IMR-90 (cell line): ENCODE results near the gene STX8. TPM values are rescaled to one million over a fixed set of nuclear protein-coding genes. Genes with fewer than 3 reads are reported as not detected.
"Not testable (repeated sequence)": the region's sequence is repeated elsewhere in the genome, so short reads cannot be mapped to it uniquely, and the experiment has no call there.

Experiments
- ATAC-seq: fragments of 200-7000 bp; cut with Tn5 transposase; 2 replicates; pipeline ENCODE4 v1.9.1; 2020; ENCODE audit warnings: low read depth, mild to moderate bottlenecking, moderate library complexity
- BruUV-seq: library from RNA; stranded (reverse); fragments of 400-500 nt; replicated peaks from 2 replicates; lab custom pipeline; 2021; lab: Mats Ljungman, UMichigan
- CTCF ChIA-PET: fragments of 300-600 bp; formaldehyde crosslinking; extraction: SDS; loops from one replicate; lab custom pipeline; 2021; ENCODE audit warnings: antibody characterized with exemption; lab: Yijun Ruan, JAX
- POLR2A ChIA-PET: fragments of 300-600 bp; sonication (Branson Sonifier 250); formaldehyde crosslinking; loops from one replicate; lab custom pipeline; 2022; ENCODE audit warnings: antibody characterized with exemption; ENCODE audit not compliant: unreplicated experiment; lab: Charles Lee
- DNase-seq: peaks from one replicate; pipeline ENCODE4 v3.0.0; 2013
- H2AFZ ChIP-seq: replicated peaks from 2 replicates; pipeline ENCODE3; 2013; ENCODE audit warnings: low read length, mild to moderate bottlenecking; ENCODE audit not compliant: poor library complexity
- H2AK5ac ChIP-seq: 2 replicates; pipeline ENCODE4 v1.6.1; 2013; ENCODE audit warnings: low read depth, low read length, inconsistent platforms
- H2AK9ac ChIP-seq: replicated peaks from 2 replicates; pipeline ENCODE3; 2013; ENCODE audit warnings: mild to moderate bottlenecking, low read depth, low read length, moderate library complexity; ENCODE audit not compliant: poor library complexity
- H2BK120ac ChIP-seq: 2 replicates; pipeline ENCODE4 v1.6.1; 2013; ENCODE audit warnings: low read depth, low read length, inconsistent platforms
- H2BK15ac ChIP-seq: 3 replicates; pipeline ENCODE4 v1.6.1; 2013; ENCODE audit warnings: low read depth, low read length, inconsistent platforms
- H2BK20ac ChIP-seq: 2 replicates; pipeline ENCODE4 v1.6.1; 2013; ENCODE audit warnings: low read depth, mild to moderate bottlenecking, inconsistent platforms, low read length, moderate library complexity
- H2BK5ac ChIP-seq: 2 replicates; pipeline ENCODE4 v1.6.1; 2013; ENCODE audit warnings: mild to moderate bottlenecking, low read depth, low read length, inconsistent platforms; ENCODE audit not compliant: poor library complexity, severe bottlenecking
- H3K14ac ChIP-seq: replicated peaks from 2 replicates; pipeline ENCODE4 v1.6.1; 2013; ENCODE audit warnings: low read depth, low read length, inconsistent platforms
- H3K18ac ChIP-seq: 2 replicates; pipeline ENCODE4 v1.6.1; 2013; ENCODE audit warnings: low read depth, low read length, control low read depth
- H3K23ac ChIP-seq: 2 replicates; pipeline ENCODE4 v1.6.1; 2013; ENCODE audit warnings: low read depth, low read length, inconsistent platforms
- H3K27ac ChIP-seq: 2 replicates; pipeline ENCODE4 v1.5.1; 2013; ENCODE audit warnings: mild to moderate bottlenecking, control low read depth, low read length; ENCODE audit not compliant: insufficient read depth
- H3K27me3 ChIP-seq: 2 replicates; pipeline ENCODE4 v1.6.1; 2013; ENCODE audit warnings: low read length; ENCODE audit not compliant: control insufficient read depth, insufficient read depth
- H3K36me3 ChIP-seq: 2 replicates; pipeline ENCODE4 v1.6.1; 2013; ENCODE audit warnings: low read length, mixed read lengths; ENCODE audit not compliant: control insufficient read depth, insufficient read depth
- H3K4ac ChIP-seq: 2 replicates; pipeline ENCODE4 v1.6.1; 2013; ENCODE audit warnings: low read depth, low read length, inconsistent platforms
- H3K4me1 ChIP-seq: 2 replicates; pipeline ENCODE4 v1.6.1; 2013; ENCODE audit warnings: low read length, mixed read lengths; ENCODE audit not compliant: control insufficient read depth, insufficient read depth
- H3K4me2 ChIP-seq: 2 replicates; pipeline ENCODE4 v1.6.1; 2013; ENCODE audit warnings: low read depth, mild to moderate bottlenecking, control low read depth, low read length, moderate library complexity
- H3K4me3 ChIP-seq: 2 replicates; pipeline ENCODE4 v1.5.1; 2013; ENCODE audit warnings: low read depth, mild to moderate bottlenecking, control low read depth, low read length, moderate library complexity; ENCODE audit not compliant: insufficient read depth
- H3K56ac ChIP-seq: 2 replicates; pipeline ENCODE4 v1.6.1; 2013; ENCODE audit warnings: low read length, inconsistent platforms; ENCODE audit not compliant: insufficient read depth; ENCODE audit errors: extremely low read depth
- H3K79me1 ChIP-seq, 2 experiments: 2 replicates each; pipeline ENCODE4 v1.6.1; 2013; ENCODE audit warnings: low read length in 2 of 2, inconsistent platforms in 1 of 2, low read depth in 1 of 2
- H3K9ac ChIP-seq: 2 replicates; pipeline ENCODE4 v1.6.1; 2013; ENCODE audit warnings: low read depth, low read length, control low read depth
- H3K9me1 ChIP-seq: 2 replicates; pipeline ENCODE4 v1.6.1; 2013; ENCODE audit warnings: low read length, inconsistent platforms; ENCODE audit not compliant: insufficient read depth
- H3K9me3 ChIP-seq: 2 replicates; pipeline ENCODE4 v1.6.1; 2013; ENCODE audit warnings: low read length; ENCODE audit not compliant: control insufficient read depth, insufficient read depth
- H4K20me1 ChIP-seq: 2 replicates; pipeline ENCODE4 v1.6.1; 2013; ENCODE audit warnings: low read length, inconsistent platforms; ENCODE audit not compliant: insufficient read depth
- H4K5ac ChIP-seq: 2 replicates; pipeline ENCODE4 v1.6.1; 2013; ENCODE audit warnings: mild to moderate bottlenecking, low read depth, low read length, control low read depth
- H4K8ac ChIP-seq, 2 experiments: 2 replicates each; pipeline ENCODE4 v1.6.1; 2013; ENCODE audit warnings: low read depth in 2 of 2, low read length in 2 of 2, control low read depth in 1 of 2, inconsistent platforms in 1 of 2
- H4K91ac ChIP-seq: 2 replicates; pipeline ENCODE4 v1.6.1; 2013; ENCODE audit warnings: low read depth, low read length, inconsistent platforms; ENCODE audit not compliant: insufficient read depth
- WGBS, 2 experiments: methylation state at CpG; one replicate each; pipeline versions ENCODE4 v1.1.5 to v1.1.7; 2013; ENCODE audit warnings: missing lambda C conversion rate in 2 of 2; ENCODE audit not compliant: insufficient read length in 1 of 2; ENCODE audit errors: extremely low coverage in 2 of 2; 5-methylcytosine and 5-hydroxymethylcytosine counted together
- dilution Hi-C: fragments of 300-500 bp; cut with HindIII; formaldehyde crosslinking; loops from one replicate; pipeline ENCODE4 v1.14.3; 2018; ENCODE audit warnings: low sequenced_read_pairs; ENCODE audit not compliant: unreplicated experiment
- in situ Hi-C: fragments of 300-500 bp; cut with MboI; formaldehyde crosslinking; loops from 3 replicates; pipeline ENCODE4 v1.14.3; 2019; ENCODE audit warnings: low sequenced_read_pairs, inconsistent platforms, mixed read lengths
- intact Hi-C: fragments of 100-400 bp; cut with micrococcal nuclease; formaldehyde crosslinking; loops from 2 replicates; pipeline ENCODE4 v1.10.0; 2022
- polyA plus RNA-seq, 3 experiments: library from polyadenylated mRNA; depleted of rRNA; stranded (reverse); fragments of >200 nt; gene quantifications; 2 replicates each; pipeline ENCODE4 v1.2.3, GENCODE V29; 2012; ENCODE audit warnings: low replicate concordance in 1 of 3
- total RNA-seq: library from RNA; depleted of rRNA; stranded (reverse); fragments of >200 nt; gene quantifications from 2 replicates; pipeline ENCODE4 v1.2.3, GENCODE V29; 2012

Gene STX8
- total and polyA plus RNA-seq, 2 of the 4 experiments (the other 2 are of a cell fraction) = 26.5 to 47.0 TPM

DNA sequence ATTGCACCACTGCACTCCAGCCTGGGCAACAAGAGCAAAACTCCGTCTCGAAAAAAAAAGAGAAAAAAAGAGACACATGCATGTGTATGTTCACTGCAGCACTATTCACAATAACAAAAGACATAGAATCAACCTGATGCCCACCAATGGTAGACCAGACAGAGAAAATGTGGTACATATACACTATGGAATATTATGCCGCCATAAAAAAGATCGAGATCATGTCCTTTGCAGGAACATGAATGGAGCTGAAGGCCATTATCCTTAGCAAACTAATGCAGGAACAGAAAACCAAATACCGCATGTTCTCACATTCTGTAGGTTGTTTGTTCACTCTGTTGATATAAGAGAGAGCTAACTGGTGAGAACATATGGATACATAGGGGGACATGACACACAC is 8.9 kb downstream of the STX8 start:
- H3K14ac ChIP-seq, BruUV-seq, POLR2A ChIA-PET, ATAC-seq, H2BK5ac ChIP-seq, H3K79me1 ChIP-seq, H3K9me1 ChIP-seq, H2AK5ac ChIP-seq, H3K23ac ChIP-seq, H3K27me3 ChIP-seq, H3K56ac ChIP-seq, H2AK9ac ChIP-seq, in situ Hi-C loops, H3K4me1 ChIP-seq, H4K20me1 ChIP-seq, dilution Hi-C loops, H3K9ac ChIP-seq, CTCF ChIA-PET, H4K8ac ChIP-seq, H3K36me3 ChIP-seq, intact Hi-C loops, H3K18ac ChIP-seq, H2BK20ac ChIP-seq, H2AFZ ChIP-seq, H3K9me3 ChIP-seq, H3K4ac ChIP-seq, H2BK15ac ChIP-seq, H3K27ac ChIP-seq, H4K5ac ChIP-seq, DNase-seq, H3K4me3 ChIP-seq, H4K91ac ChIP-seq, H2BK120ac ChIP-seq, H3K4me2 ChIP-seq: not testable (repeated sequence)
- WGBS, 2 experiments = no CpG with 5 or more reads among the region's 5 CpGs
